T-helper 1 cell treated with Interleukin-12 subunit alpha and Interleukin-12 subunit beta and Interleukin-4 antibody, amounts not matched to agents 30 ng/mL and 1 ng/mL, for 36 hours (primary cell): ENCODE data around the gene RASL10A. TPM values are rescaled to one million over a fixed set of nuclear protein-coding genes. Genes with fewer than 3 reads are reported as not detected.

Experiments used
- intact Hi-C: fragments of 100-400 bp; cut with micrococcal nuclease; formaldehyde crosslinking; loops from one replicate; pipeline ENCODE4 v1.15.1; 2024
- total RNA-seq: library from RNA; stranded (reverse); gene quantifications from 2 replicates; pipeline ENCODE4 v1.2.3, GENCODE V29; 2022

RASL10A gene
- total RNA-seq, 1 donor from 2014 or later = 0.49 TPM

- intact Hi-C loops = no loop called here
Observed at GRCh38 chr22:29270475-29271271, 44.8 kb downstream of the RASL10A start.

GRCh38 chr22:29269731-29270474 is 45.6 kb downstream of the RASL10A start:
- intact Hi-C loops = loop anchor here (2.0 to 5.0 kb wide), 6 partner anchors 37 to 528 kb away; partner anchors contain the start of genes AP1B1, CCDC117, CHEK2 and GAS2L1

GRCh38 chr22:29269230-29269604 is 46.3 kb downstream of the RASL10A start:
- intact Hi-C loops = loop anchor here (2.0 to 5.0 kb wide), 6 partner anchors 38 to 527 kb away; partner anchors contain the start of genes AP1B1, CCDC117, CHEK2 and GAS2L1

GRCh38 chr22:29268511-29269229 is 46.8 kb downstream of the RASL10A start:
- intact Hi-C loops = loop anchor here (2.0 to 5.0 kb wide), 6 partner anchors 38 to 526 kb away; partner anchors contain the start of genes AP1B1, CCDC117, CHEK2 and GAS2L1

- intact Hi-C loops = loop anchor here (1.0 to 5.0 kb wide), 7 partner anchors 39 to 526 kb away; partner anchors contain the start of genes AP1B1, CCDC117, CHEK2 and GAS2L1
Observed at GRCh38 chr22:29267858-29268510, 47.5 kb downstream of the RASL10A start, which contains the start of the genes EWSR1 and RHBDD3. EWSR1 (plus strand) TSS chr22:29268268; CDS start chr22:29268337, 69 bp downstream. RHBDD3 (minus strand) TSS chr22:29267981; CDS start chr22:29265626, 2,355 bp downstream.

GRCh38 chr22:29267462-29267857 is 48.0 kb downstream of the RASL10A start:
- intact Hi-C loops = loop anchor here (1.0 to 5.0 kb wide), 3 partner anchors 286 to 525 kb away; partner anchors contain the start of genes CHEK2, HSCB and THOC5

GRCh38 chr22:29266564-29267461 is 48.7 kb downstream of the RASL10A start:
- intact Hi-C loops = loop anchor here (1.0 to 5.0 kb wide), 4 partner anchors 286 to 525 kb away; partner anchors contain the start of genes CHEK2, HSCB and THOC5

GRCh38 chr22:29265929-29266328 is 49.6 kb downstream of the RASL10A start:
- intact Hi-C loops = loop anchor here (1.0 to 5.0 kb wide), 3 partner anchors 454 to 524 kb away; partner anchors contain the start of genes CHEK2 and HSCB

GRCh38 chr22:29265305-29265704 is 50.2 kb downstream of the RASL10A start:
- intact Hi-C loops = loop anchor here (5.0 kb wide), 2 partner anchors 453 to 523 kb away; partner anchors contain the start of genes CHEK2 and HSCB

- intact Hi-C loops = no loop called here
Observed at GRCh38 chr22:29263791-29264276, 51.7 kb downstream of the RASL10A start.

Other genes with a start within 250 kb of the RASL10A start
- gene KREMEN1, start 242.7 kb downstream of the RASL10A start, total RNA-seq = not detected in 2 replicates
- not detected in 2 replicates for gene EMID1, start 109.8 kb downstream of the RASL10A start, total RNA-seq
- gene RHBDD3, start 47.7 kb downstream of the RASL10A start, total RNA-seq = 44.8 and 48.0 TPM in 2 replicates
- gene EWSR1, start 47.4 kb downstream of the RASL10A start, total RNA-seq = 390 and 397 TPM in 2 replicates
- gene GAS2L1, start 9.0 kb downstream of the RASL10A start, total RNA-seq = 2.7 TPM in 2 replicates
- 91.8 and 92.7 TPM in 2 replicates for gene AP1B1, start 72.9 kb upstream of the RASL10A start, total RNA-seq
- 0.15 TPM in 1 of 2 replicates, not detected in the other for gene RFPL1, start 122.9 kb upstream of the RASL10A start, total RNA-seq
- 3.1 and 3.2 TPM in 2 replicates for gene NEFH, start 164.5 kb upstream of the RASL10A start, total RNA-seq
- gene THOC5, start 238.1 kb upstream of the RASL10A start, total RNA-seq = 53.7 and 56.0 TPM in 2 replicates